NCI-H146 treated with DMSO at 0.1 percent for 48 hours (cell line): ENCODE data around the gene USP9X.
"Not testable (repeated sequence)": the region's sequence is repeated elsewhere in the genome, so short reads cannot be mapped to it uniquely, and the experiment has no call there.

Experiments used
- DNase-seq: peaks from one replicate; lab custom pipeline; 2025; ENCODE audit not compliant: unreplicated experiment; lab: John Stamatoyannopoulos, UW

The USP9X gene

DNA sequence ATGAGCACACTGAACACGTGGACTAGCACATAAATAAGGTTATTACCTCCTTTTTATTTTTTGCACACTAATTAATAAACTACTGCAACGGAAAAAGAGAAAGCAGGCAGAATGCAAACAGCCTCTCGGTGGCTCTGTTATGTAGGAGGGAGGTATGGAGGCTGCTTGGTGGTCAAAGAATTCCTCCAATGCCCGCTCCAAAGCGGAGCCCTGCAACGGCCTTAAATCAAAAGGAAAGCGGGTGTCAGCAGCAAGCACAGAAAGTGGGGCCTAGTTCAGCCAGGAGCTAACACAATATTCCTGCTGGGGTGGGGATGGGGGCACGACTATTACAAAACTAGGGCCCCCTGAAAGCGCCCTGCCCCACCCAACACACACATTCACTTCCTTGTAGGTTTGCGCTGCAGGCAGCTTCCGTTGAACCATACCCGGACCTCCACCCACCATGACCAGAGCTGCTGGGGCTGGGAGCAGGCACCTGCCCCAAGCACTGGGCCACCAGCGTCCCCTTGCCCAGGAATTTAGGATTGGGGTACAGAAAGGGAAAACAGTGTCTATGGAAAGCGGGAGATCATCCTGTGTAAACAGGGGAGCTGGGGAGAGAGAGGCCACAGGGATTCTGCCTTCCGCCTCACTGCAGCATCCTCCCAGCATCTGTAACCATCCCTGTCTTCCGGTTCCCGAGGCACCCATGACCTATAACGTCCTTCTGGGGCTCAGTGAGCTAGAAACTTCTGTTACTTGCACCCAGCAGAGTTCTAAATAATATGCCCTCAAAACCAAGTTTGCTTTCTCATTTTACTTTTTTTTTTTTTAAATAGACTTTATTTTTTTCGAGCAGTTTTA, 191.6 kb downstream of the USP9X start:
- peak; percentile 5 for DNase-seq

DNA sequence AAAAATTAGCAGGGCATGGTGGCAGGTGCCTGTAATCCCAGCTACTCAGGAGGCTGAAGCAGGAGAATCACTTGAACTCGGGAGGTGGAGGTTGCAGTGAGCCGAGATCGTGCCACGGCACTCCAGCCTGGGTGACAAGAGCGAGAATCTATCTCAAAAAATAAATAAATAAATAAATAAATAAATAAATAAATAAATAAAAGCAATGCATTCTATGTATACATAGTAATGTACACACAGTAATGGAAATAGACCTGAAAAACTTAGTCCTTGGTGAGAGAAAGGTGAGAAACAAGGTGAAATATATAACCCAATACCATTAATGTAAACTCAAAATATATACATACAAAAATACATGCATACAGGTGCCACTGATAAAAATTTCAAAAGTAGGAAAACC, 197.1 kb downstream of the USP9X start:
- not testable (repeated sequence) for DNase-seq

DNA sequence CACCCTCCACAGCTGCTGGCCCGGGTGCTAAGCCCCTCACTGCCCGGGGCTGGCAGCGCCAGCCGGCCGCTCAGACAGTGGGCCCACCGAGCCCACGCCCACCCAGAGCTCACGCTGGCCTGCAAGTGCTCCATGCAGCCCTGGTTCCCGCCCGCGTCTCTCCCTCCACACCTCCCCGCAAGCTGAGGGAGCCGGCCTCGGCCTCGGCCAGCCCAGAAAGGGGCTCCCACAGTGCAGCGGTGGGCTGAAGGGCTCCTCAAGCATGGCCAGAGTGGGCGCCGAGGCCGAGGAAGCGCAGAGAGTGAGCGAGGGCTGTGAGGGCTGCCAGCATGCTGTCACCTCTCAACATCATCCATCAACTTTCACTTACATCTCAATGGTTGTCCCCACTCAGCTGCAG, 200.7 kb downstream of the USP9X start:
- not testable (repeated sequence) for DNase-seq
